HG03469 (cell line): Measurements from ENCODE around the gene CALHM6.
A peak's percentile ranks its signal among the peaks of the same experiment; 100 is the strongest.
"Not testable (repeated sequence)": the region's sequence is repeated elsewhere in the genome, so short reads cannot be mapped to it uniquely, and the experiment has no call there.

Experiments used
- ATAC-seq: cut with Tn5 transposase; IDR thresholded peaks from one replicate; pipeline ENCODE4 v1.9.1; 2021; ENCODE audit warnings: mild to moderate bottlenecking, moderate library complexity, moderate number of reproducible peaks; ENCODE audit not compliant: unreplicated experiment

Gene CALHM6

GRCh38 chr6:116472706-116473105 is 11.5 kb downstream of the CALHM6 start:
- no peak for ATAC-seq

DNA sequence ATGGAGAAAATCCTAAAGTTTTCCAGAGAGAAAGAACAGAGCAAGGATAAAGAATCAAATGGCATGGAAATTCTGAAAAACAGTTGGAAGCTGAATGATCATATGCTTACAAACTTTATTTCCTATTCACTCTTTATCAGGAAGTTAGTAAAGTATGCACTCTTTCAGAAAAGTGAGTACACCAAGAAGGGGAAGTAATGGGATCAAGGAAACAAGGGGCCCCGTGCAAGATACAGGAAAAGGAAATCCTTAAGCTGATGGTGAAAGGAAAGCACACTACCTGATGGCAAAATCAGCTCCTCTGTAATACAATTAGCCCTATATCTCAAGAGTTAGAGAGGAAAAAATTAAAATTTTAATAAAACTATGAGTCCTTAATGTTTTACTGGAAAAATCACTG is 14.0 kb downstream of the CALHM6 start:
- ATAC-seq = no peak

DNA sequence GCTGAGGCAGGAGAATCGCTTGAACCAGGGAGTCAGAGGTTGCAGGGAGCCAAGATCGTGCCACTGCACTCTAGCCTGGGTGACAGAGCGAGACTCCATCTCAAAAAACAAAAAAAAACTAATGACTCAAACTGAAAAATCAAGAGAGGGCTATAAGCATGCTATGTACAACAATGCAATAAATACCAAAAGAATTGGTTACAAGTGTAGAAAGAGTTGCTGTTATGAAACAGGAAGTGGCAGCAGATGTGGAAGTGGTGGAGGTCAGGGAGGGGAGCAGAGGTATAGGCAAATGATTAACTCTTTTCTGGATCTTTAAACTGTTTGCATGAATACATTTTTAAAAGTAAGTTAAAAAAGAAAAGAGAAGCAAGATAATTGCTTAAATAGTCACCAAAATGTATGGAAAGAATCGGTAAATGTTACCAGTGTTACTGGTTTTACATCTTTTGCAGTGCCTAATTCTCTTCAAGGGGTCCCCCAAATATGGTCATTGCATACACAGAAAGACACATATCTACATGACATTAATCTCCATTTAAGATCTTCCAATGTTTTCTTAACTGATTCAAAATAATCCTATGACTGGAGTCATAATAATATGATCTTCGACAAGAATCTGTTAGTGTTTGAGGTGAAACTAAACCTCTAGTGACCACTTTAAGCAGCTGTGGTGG is 15.0 kb downstream of the CALHM6 start:
- ATAC-seq = peak; percentile 100

GRCh38 chr6:116482780-116483179 is 21.6 kb downstream of the CALHM6 start:
- ATAC-seq = no peak

DNA sequence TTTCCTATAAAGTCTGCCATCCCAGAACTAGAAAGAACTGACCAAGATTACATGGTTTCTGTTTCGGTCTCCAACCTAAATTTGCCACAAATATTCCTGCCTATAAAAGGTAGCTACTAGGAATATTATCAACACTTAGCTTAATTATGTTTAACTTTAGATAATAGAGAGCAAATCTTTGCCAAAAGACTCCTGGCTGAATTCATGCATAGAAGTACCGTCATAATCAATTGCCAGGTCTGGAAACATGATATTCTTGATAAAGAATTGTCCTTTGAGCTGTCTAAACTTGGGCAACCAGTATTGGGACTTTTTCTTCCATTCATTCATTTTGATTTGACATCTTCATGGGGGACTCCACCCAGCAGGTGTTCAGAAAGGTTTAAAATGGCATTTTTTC is 22.4 kb downstream of the CALHM6 start:
- no peak for ATAC-seq

GRCh38 chr6:116485559-116486184 is 24.5 kb downstream of the CALHM6 start:
- no peak for ATAC-seq

DNA sequence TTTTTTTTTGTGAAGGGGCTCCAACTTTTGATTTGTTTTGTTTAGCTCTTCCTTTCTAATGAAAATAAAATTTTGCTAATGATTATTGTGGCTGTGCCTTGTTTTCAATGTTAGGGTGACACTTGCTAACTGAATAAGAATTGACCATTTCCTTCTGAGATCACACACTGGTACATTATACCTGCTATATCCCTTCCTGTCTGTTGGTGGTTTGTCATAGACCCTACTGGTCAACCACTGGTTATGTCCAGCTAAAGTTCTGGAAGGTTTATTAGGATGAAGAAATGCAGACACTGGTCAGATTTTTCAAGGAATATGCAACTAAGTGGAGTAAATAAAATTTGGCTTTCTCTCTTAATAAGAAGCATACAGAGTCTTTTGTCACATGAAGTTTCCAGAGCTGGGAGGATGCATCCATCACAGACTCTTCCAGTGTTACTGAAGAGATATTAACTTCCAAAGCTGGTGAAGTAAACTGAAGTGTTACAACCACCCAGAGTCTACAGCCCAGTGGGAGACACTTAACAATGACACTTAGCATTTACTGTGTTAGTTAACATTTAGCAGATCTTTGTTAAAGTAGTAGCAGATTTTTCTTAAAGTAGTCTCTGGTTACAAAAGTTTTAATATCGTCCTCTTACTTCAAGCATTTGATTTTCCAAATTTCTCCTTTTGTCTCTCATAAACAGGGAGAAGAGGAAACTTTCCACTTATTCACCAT is 30.6 kb downstream of the CALHM6 start:
- no peak for ATAC-seq

DNA sequence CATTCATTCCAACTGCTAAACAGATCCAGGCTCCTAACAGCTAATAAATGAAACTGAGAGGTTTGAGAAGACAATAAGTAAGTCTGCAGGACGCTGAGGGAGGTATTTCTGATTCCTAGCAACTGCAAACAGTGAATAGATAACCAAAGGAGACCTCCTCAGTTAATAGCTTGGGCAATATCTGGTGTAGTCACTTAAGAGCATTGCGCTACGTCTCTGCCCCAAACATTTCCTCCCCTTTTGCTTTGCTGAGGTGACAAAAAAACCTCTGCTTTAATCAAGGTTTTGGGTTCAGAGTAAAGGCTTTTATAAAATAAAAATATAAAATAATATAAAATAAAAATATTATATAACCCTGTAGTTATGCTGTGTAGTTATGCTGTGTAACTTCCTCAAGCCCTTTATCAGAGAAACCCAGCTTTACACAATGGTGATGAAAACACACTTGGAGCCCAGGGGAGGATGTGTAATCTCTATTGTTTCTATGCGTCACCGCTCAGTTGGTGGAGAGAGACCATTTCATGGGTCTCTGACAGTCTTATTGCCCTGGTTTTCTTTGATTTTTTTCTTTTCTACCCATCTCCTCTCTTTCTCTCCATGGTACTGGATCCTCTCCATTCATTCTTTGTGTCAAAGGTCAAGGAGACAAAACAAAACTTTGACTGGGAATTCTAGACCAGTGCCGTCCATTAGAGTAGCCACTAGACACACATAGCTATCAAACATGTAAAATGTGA is 31.3 kb downstream of the CALHM6 start:
- ATAC-seq = no peak

- ATAC-seq = not testable (repeated sequence)
Measured at GRCh38 chr6:116495161-116495560, 34.0 kb downstream of the CALHM6 start.

DNA sequence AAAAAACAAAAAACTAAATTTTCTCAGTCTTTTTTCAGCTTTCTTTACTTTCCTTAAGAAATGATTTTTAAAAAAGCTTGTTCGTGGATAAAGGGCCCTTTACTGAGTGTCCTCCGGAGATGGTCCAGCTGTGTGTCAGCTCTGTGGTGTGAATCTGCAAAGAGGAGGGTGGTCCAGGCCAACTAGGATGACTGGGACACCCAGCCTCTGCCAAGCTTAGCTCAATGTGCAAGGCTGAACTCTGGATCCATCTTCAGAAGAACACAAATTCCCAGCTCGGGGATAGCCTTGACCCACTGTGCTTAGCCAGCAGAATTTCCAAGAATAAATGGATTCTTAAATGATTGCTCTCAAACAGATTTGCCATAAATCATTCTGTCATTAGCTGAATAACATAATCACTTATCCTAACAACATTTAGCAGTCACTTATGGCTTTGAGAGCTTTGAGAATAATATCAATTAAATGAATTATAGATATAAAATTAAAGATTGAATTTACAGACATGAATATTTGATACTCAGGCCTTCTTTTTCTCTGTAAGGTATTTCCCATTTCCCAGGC is 36.0 kb downstream of the CALHM6 start:
- no peak for ATAC-seq

DNA sequence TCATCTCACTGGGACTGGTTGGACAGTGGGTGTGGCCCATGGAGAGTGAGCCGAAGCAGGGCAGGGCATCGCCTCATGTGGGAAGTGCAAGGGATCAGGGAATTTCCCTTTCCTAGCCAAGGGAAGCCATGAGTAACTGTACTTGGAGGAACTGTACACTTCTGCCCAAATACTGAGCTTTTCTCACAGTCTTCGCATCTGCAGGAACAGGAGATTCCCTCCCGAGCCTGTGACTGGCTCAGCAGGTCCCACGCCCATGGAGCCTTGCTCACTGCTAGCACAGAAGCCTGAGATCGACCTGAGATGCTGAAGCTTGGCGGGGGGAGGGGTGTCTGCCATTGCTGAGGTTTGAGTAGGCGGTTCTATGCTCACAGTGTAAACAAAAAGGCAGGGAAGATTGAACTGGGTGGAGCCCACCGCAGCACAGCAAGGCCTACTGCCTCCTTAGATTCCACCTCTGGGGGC is 39.8 kb downstream of the CALHM6 start:
- no peak for ATAC-seq

GRCh38 chr6:116507324-116507723 is 46.1 kb downstream of the CALHM6 start:
- no peak for ATAC-seq

GRCh38 chr6:116508527-116508926 is 47.4 kb downstream of the CALHM6 start:
- no peak for ATAC-seq

- ATAC-seq = no peak
Measured at GRCh38 chr6:116511424-116512110, 50.4 kb downstream of the CALHM6 start, which contains the start of gene CALHM5. Gene CALHM5 (plus strand): TSS chr6:116511639. CDS start chr6:116511697, 58 bp downstream.

- ATAC-seq = peak; percentile 89
Measured at GRCh38 chr6:116512111-116512559, 51.0 kb downstream of the CALHM6 start.

- no peak for ATAC-seq
Measured at GRCh38 chr6:116512734-116513133, 51.6 kb downstream of the CALHM6 start.
